RWPE2 (cell line): ENCODE measurements around the gene PDE6A.

ENCODE experiments used
- ATAC-seq: fragments of 200-7000 bp; cut with Tn5 transposase; 3 replicates; pipeline ENCODE4 v1.9.1; 2021; ENCODE audit warnings: low read depth
- DNase-seq: peaks from one replicate; pipeline ENCODE4 v3.0.0-alpha.2; 2020; ENCODE audit warnings: low spot score
- H3K27ac ChIP-seq: fragments of 450-650 bp; 2 replicates; pipeline ENCODE4 v1.5.1; 2017; ENCODE audit warnings: mild to moderate bottlenecking; ENCODE audit not compliant: poor library complexity, severe bottlenecking
- H3K27me3 ChIP-seq: fragments of 250-450 bp; sonication (Bioruptor Pico); 2 replicates; pipeline ENCODE4 v1.5.1; 2021; ENCODE audit warnings: mild to moderate bottlenecking, moderate library complexity; ENCODE audit not compliant: insufficient read depth, poor library complexity, severe bottlenecking
- H3K36me3 ChIP-seq: fragments of 250-450 bp; sonication (Bioruptor Pico); 2 replicates; pipeline ENCODE4 v1.5.1; 2020; ENCODE audit warnings: low read depth, mild to moderate bottlenecking, moderate library complexity
- H3K4me1 ChIP-seq: fragments of 250-450 bp; sonication (Bioruptor Pico); 2 replicates; pipeline ENCODE4 v1.5.1; 2021; ENCODE audit warnings: mild to moderate bottlenecking, moderate library complexity; ENCODE audit not compliant: insufficient read depth, poor library complexity, severe bottlenecking
- H3K4me3 ChIP-seq: fragments of 250-450 bp; sonication (Bioruptor Pico); 2 replicates; pipeline ENCODE4 v1.5.1; 2021; ENCODE audit warnings: mild to moderate bottlenecking, moderate library complexity; ENCODE audit not compliant: severe bottlenecking
- H3K9me3 ChIP-seq: fragments of 250-450 bp; sonication (Bioruptor Pico); 2 replicates; pipeline ENCODE4 v1.5.1; 2021; ENCODE audit warnings: mild to moderate bottlenecking, moderate library complexity; ENCODE audit not compliant: severe bottlenecking
- TF ChIP-seq, protein P1 (sequence below): fragments of 450-650 bp; IDR thresholded peaks from one replicate; pipeline ENCODE4 v1.5.1; 2017; ENCODE audit warnings: mild to moderate bottlenecking, moderate library complexity; ENCODE audit not compliant: poor library complexity, severe bottlenecking

PDE6A gene

DNA sequence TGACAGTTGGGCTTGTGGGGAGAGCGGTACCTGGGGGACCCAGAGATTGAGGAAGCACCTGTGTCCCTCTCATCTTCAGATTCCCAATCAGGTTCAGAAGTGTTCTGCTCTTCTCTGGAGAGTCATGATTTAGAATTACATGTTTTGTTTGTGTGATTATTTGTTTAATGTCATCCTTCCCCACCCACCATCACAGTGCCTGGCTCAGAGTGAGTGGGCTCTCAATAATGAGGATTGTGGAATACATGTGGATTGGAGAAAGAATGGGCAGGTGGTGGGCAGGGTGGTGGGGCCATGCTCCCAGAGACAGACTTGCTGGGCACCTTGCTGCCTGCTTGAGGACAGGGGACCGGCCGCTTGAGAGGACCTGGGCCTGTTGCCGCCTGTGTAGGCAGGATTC lies 126.5 kb downstream of the PDE6A start:
- TF ChIP-seq, protein P1, sequence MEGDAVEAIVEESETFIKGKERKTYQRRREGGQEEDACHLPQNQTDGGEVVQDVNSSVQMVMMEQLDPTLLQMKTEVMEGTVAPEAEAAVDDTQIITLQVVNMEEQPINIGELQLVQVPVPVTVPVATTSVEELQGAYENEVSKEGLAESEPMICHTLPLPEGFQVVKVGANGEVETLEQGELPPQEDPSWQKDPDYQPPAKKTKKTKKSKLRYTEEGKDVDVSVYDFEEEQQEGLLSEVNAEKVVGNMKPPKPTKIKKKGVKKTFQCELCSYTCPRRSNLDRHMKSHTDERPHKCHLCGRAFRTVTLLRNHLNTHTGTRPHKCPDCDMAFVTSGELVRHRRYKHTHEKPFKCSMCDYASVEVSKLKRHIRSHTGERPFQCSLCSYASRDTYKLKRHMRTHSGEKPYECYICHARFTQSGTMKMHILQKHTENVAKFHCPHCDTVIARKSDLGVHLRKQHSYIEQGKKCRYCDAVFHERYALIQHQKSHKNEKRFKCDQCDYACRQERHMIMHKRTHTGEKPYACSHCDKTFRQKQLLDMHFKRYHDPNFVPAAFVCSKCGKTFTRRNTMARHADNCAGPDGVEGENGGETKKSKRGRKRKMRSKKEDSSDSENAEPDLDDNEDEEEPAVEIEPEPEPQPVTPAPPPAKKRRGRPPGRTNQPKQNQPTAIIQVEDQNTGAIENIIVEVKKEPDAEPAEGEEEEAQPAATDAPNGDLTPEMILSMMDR: no peak
- no peaks in the 10 kb centered on the region for H3K4me1 ChIP-seq
- H3K27me3 ChIP-seq: no peaks in the 10 kb centered on the region
- no peak for DNase-seq
- H3K4me3 ChIP-seq: no peak overlapping the region
- H3K9me3 ChIP-seq: no peaks in the 10 kb centered on the region
- no peak for ATAC-seq
- no peaks in the 10 kb centered on the region for H3K36me3 ChIP-seq
- no peak overlapping the region for H3K27ac ChIP-seq

DNA sequence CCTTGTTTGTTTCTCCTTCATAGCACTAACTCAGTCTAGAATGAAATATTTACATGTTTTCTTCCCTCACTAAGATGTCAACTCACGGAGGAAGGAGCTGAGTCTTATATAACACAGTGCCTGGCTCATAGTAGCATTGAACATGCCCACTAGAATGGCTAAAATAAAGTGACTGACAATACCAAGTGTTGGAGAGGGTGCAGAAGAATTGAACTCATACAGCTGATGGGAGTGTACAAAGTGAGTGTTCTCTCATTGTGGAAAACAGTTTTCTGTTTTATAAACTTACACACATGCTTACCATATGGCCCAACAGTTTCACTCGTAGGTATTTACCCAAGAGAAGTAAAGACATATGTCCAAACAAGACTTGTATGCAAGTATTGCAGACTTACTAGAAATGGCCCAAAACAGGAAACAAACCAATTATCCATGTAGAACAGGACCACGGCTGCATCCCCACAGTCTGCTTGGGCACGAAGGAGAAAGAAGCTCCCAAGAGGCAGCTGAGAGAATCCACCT lies 127.0 kb downstream of the PDE6A start:
- TF ChIP-seq, protein P1: no peak
- no peaks in the 10 kb centered on the region for H3K9me3 ChIP-seq
- no peaks in the 10 kb centered on the region for H3K27me3 ChIP-seq

DNA sequence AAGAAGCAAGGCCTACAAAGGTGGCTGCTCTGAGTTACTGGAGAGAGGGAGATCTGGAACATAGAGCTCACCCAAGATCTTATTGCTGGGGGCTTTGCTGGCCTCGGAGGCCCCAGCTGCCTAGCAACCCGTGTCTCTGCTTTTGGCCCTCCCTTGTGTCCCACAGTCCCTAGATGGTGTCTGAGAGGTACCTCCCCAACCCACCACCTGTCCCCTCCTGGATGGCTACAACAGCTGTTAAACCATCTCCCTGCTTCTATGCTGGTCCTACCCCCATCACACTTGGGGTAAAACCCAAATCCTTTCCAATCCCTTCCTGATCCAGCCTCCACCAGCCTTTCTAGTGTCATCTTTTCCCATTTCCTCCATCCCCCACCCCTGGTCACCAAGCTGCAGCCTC lies 127.9 kb downstream of the PDE6A start:
- Histone ChIP-seq H3K27ac (no peak overlapping the region), H3K4me1 (no peaks in the 10 kb centered on the region), H3K9me3 (no peaks in the 10 kb centered on the region), H3K36me3 (no peaks in the 10 kb centered on the region), H3K4me3 (no peak overlapping the region), H3K27me3 (no peaks in the 10 kb centered on the region)
- no peak for ATAC-seq
- TF ChIP-seq, protein P1: no peak
- DNase-seq: no peak

More for the DNA sequence above, 127.0 kb downstream of the PDE6A start:
- ATAC-seq: no peak
- no peak for DNase-seq
- H3K36me3 ChIP-seq: no peaks in the 10 kb centered on the region
- H3K4me1 ChIP-seq: no peaks in the 10 kb centered on the region
- H3K27ac ChIP-seq: no peak overlapping the region
- no peak overlapping the region for H3K4me3 ChIP-seq

DNA sequence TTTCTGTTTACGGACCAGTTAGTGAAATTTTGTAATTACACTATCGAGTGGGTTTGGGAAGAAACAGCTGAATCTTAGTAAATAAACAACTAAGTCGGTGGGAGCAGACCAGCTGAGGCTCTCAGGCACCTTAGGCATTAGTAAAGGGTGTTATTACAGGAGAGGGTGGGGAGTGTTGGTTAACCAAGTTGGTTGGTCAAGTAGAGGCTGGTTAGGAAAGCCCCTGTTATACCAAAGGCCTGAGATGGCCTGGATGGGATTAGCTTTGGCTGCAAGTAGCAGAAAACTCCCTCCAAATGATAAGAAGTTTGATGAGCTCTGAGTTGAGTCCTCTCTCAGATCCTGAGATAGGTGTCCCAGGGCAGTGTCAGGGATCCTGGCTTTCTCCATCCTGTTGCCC lies 133.1 kb downstream of the PDE6A start:
- H3K4me1 ChIP-seq: no peaks in the 10 kb centered on the region
- no peaks in the 10 kb centered on the region for H3K36me3 ChIP-seq
- ATAC-seq (no peak), DNase-seq (no peak)
- H3K27me3 ChIP-seq: no peaks in the 10 kb centered on the region
- no peak overlapping the region for H3K27ac ChIP-seq
- no peaks in the 10 kb centered on the region for H3K9me3 ChIP-seq
- H3K4me3 ChIP-seq: no peak overlapping the region
- TF ChIP-seq, protein P1: no peak

DNA sequence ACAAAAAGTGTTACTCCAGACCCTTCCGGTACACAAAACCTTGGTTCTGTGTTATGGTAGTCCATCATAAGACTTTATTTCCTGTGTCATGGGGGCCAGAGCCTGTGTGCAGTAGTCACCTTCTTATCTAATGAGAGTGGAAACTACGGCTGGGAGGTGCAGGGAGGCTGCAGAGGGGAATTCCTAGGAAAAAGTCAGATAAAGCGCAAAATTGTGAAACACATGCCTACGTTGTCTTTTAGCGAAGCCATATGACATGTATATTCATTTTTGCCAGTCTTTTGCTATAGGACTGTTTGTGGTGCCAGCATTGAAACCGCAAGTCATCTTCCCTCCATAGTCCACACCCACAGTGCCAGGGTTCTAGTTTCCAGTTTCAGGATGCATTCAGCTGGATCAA lies 133.7 kb downstream of the PDE6A start:
- no peaks in the 10 kb centered on the region for H3K9me3 ChIP-seq
- peaks cover 5% of the 10 kb centered on the region for H3K4me1 ChIP-seq
- TF ChIP-seq, protein P1: no peak
- no peak overlapping the region for H3K4me3 ChIP-seq
- H3K27ac ChIP-seq: no peak overlapping the region
- H3K27me3 ChIP-seq: no peaks in the 10 kb centered on the region
- H3K36me3 ChIP-seq: no peaks in the 10 kb centered on the region
- DNase-seq (no peak), ATAC-seq (no peak)
